Fibroblast of skin of right biceps (primary cell): Measurements from ENCODE around the gene TMEM198.

ENCODE experiments used
- DNase-seq: peaks from one replicate; pipeline ENCODE4 v3.0.0-alpha.2; 2013

The TMEM198 gene

DNA sequence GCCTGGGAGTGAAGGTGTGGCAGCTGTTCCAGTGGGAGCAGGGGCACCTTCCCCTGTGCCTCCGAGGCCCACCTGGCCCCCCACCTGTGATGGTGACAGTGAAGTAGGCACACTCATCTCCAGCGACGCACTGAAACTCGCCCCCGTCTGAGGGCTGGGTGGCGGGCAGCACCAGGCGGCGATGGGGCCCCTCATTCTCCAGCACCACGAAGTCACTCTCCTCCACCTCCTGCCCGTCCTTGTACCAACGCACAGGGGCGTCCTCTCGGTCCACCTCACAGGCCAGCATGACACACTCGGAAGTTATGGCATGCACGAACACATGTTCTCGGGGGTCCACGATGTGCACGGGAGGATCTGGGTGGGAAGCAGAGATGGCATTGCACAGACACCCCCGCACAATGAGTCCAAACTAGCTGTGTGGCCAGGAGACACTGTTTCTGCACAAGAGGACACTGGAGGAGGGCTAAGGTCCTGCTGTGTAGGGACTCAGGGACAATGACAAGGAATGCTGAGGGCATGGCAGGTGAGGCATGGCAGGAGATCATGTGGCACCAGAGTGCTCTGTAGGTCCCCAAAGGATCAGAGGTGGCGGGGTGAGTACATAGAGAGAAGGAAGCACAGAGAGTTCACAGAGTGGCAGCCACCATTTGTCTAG, 19.6 kb downstream of the TMEM198 start:
- DNase-seq, result no peak

DNA sequence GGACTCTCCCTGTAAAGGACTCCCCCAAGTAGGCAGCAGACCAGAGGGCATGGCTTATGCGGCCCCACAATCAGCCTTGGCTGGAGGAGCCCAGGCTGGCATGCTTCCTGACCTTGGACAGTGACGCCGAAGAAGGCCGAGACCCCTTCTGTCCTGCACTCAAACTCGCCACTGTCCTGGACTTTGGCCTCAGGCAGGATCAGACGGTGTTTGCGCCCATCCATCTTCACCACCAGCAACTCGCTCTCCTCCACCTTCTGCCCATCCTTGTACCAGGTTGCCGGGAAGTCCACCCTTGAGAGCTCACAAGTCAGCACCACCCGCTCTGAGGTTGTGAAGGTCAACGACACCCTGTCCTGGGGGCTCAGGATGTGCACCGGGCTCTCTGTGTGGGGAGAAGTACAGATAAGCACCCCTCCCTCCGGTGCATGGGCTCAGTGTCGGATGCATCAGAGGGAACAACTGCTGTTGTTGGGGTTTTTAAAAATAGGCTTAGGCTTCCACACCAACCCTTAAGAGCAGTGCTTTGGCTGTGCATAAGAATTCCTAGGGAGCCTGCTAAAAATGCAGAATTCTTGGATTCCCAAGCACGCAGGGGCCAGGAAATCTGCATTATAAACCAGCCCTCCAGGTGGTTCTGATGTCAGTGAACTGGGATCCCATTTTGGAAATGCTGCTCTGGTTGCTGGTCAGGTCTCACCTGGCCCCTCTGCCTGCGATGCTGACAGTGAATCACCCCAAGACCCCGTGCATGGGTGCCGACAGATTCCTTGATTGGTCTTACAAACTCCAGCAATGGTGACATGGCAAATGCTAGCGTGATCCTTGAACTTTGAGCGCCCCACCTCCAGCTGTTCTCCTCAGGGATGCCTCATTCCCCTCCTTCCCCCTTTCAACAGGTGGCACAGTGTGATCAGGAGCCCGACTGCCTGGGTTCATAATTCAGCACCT, 21.6 kb downstream of the TMEM198 start:
- no peak for DNase-seq

DNA sequence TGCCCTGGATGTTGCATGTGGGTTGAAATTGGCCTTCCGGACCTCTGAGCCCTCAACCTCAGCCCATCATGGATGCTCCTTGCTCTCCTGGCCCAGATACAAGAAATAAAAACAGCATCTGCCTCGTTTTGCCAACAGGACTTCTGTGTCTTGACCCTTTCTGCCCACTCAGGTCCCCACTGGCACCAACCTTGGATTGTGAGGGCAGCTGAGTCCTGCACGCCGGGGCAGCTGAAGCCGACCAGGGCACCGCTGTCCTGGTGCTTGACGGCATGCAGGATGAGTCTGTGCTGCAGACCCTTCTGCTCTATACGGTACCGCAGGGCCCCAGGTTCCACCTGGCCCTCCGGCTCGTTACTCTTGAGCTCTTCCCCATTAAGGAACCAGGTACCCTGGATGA, 22.8 kb downstream of the TMEM198 start:
- no peak for DNase-seq

DNA sequence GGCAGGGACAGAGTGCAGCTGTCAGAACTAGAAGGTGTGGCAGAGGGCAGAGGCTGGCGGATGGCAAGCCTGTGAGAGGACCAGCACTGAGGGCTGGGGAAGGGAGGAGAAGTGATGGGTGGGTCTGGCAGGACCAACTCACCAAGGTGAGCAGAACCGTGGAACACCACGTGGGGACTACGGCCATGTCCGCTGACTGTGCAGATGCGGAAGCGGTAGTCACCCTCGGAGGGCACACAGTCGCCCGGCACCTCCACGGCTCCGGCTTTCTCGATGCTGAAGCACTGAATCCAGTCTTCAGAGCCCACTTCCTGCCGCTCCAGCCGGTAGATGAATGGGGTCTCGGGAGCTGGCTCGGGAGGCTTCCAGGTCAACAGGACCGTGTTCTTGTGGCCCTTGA, 23.3 kb downstream of the TMEM198 start:
- DNase-seq, result no peak

DNA sequence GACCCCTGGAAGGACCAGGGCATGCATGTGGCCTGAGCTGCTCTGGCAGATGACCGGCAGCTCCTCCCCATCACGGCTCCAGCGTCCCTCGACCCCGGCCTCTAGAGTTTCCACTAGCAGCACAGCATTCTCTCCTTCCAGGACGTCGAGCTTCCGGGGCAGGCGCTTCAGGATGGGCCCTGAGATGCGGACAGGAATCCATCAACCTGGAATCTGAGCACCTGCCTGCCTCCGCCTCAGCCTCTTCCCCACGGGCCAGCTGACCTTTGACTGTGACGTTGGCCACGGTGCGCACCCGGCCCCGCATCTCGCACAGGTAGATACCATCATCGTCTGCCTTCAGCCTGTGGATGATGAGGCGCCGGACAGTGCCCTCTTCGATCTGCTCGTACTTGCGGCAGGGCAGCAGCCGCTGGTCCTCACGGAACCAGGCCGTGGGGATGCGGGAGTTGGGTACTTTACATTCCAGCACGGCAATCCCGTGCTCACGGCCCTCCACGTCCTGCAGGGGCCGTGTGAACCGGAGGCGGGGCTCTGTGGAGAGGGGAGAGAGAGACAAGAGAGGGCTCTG, 24.0 kb downstream of the TMEM198 start:
- no peak for DNase-seq

DNA sequence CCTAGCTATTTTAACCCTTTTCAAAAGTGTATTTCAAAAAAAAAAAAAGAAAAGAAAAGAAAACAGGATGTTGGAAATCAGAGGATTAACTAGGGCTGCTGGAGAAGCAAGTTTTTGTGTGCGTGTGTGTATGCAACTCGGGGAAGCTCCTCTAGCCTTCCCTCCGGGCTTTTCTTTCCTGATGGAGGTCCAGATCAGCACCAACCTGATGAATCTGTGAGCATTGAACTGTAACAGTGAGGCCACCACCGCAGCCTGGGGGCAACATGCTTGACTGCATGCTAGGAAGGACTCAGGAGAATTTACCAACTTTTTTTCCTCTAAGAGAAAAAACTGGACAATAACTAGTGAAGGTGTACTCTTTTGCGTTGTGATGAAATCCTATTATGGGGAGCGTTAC, 25.2 kb downstream of the TMEM198 start:
- DNase-seq, result no peak

DNA sequence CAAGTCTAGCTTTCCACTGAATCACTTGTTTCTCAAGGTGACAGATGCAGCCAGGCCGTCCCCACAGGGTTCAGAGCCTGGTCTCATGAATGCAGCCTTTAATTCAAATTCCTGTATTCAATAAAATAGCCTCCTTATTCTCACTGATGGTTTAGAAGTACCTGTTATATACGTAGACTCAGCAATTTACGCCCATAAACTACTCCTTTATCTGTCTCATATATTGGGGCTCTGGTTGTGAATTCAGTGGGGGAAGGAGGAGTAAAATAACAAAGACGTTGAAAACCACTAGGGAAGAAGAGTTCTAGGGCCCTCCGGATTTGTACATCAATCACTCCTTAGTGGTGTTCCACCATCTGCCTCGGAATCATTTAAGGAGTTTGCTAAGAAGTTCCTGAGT, 25.8 kb downstream of the TMEM198 start:
- DNase-seq, result no peak

DNA sequence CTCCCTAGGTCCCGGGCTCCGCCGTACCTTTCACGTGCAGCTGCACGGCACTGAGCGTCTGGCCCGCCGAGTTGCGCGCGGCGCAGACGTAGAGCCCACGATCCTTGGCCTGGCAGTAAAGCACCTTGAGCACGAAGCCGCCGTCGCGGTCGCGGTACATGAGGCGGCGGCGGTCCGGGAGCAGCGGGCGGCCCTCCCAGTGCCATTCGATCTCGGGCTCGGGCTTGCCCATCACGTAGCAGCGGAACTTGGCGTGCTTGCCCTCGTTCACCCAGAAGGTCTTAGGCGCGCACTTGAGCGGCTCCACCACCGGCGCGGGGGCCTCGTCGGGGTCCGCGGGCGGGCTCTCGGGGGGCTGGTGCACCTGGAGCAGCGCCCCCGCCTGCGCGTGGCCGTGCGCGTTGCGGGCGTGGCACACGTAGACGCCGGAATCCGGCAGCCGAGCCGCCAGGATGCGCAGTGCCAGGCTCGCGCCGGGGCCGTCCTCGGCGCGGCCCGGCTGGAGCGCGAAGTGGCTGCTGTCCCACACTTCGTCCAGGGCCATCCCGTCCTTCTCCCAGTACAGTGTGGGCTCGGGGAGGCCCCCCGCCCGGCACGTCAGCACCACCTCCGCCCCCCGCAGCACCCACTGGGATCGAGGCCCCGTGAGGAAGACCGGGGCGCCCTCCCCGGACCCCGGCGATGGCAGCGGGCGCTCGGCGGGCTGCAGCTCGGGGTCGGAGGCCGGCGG, 26.5 kb downstream of the TMEM198 start:
- DNase-seq, result peak; percentile 44

DNA sequence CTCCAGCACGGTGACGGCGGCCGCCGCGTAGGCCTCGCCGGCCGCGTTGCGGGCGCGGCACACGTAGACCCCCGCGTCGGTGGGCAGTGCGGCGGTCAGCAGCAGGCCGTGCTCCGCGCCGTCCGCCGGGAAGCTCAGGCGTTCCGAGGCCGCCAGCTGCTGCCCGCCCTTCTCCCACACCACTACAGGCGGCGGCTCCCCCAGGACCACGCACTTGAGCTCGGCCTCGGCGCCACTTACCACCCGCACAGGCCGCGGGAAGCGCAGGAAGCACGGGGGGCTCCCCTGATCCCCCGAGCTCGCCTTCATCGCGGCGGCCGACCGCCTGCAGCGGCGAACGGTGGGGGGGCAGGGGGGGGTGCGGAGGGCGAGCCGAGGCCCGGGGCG, 27.1 kb downstream of the TMEM198 start:
- peak; percentile 34 for DNase-seq

DNA sequence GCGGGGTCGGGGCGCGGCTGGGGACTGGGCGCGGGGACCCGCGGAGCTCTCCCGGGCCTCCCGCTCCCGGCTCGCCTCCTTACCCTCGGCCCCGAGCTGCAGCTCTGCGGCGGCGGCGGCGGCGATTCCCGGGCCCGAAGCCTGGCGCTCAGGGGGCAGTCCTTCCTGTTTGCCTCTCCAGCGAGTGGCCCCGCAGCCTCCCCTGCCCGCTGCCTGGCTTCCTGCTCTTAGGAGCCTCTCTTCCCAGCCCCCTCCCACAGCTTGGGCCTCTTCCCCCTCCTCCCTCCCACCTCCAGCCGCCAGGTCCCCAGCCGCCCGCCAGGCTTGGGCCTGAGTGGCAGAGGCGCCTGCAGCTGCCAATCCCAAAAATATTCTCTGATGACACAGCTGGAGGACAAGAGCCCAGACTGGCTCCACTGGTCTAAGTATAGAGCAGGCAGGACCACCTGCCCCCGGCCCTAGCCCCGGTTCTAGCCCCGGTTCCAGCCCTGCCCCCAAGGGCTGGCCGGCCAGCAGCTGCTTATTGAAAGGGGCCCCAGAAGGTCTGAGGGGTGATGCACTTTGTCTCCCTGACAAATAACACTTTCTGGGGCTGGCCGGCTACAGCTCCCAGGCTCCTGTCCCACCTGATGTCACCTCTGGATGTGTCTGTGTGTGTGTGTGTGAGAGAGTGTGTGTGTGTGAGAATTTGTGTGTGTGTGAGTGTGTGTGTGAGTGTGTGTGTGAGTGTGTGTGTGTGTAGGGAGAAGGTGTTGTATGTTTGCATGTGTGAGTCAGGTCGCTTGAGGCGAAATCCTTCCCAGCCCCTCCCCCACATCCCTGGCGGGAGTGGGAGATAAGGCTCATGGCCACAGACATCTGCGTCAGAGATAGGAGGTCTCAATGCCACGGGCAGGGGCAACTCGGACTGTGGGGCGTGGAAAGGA, 27.7 kb downstream of the TMEM198 start, which contains the start of gene OBSL1:
OBSL1 (minus strand) TSS at position 229 of the 926 bp plus-strand sequence. CDS start 307 bp downstream, outside the sequence.
- DNase-seq, result peak; percentile 82

DNA sequence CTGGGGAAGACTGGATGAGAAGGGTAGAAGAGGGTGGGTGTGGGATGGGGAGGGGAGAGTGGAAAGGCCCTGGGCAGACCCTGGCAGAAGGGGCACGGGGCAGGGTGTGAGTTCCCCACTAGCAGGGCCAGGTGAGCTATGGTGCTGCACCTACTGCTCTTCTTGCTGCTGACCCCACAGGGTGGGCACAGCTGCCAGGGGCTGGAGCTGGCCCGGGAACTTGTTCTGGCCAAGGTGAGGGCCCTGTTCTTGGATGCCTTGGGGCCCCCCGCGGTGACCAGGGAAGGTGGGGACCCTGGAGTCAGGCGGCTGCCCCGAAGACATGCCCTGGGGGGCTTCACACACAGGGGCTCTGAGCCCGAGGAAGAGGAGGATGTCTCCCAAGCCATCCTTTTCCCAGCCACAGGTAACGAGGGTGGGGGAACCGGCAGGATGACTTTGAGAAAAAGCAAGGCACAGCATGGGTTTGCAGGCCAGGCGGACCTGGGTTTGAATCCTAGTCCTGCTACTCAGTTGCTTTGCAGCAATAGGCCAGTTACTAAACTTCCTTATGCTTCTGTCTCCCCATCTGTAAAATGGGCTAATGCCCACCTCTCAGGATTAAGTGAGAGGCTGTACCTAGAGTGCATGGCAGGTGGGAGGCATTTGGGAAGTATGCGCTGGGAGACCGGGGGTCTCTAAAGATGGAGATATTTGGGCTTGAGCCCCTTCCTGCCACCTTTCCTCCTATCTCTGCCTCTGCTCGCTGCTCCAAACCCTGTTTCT, 28.6 kb downstream of the TMEM198 start, which contains the start of gene INHA:
INHA (plus strand) TSS at position 74 of the 765 bp plus-strand sequence; CDS start at position 139, 65 bp downstream.
- no peak for DNase-seq

DNA sequence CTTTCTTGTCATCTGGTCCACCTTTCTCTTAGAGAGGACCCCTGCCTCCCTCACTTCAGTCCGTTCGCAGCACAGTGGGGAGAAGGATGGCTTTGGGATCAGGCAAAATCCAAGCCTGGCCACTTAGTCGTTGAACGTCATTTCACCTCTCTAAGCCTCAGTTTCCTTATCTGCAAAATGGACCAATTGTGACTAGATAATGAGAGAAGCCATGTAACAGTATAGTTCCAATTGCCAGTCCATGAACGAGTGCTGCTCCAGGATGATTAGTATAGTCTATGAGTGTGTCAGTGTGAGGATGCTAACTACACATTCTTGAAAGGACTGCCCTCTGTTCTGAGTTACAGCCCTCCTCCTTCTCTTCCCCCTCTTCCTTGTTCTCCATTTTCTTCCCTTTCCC, 29.3 kb downstream of the TMEM198 start:
- DNase-seq, result no peak

DNA sequence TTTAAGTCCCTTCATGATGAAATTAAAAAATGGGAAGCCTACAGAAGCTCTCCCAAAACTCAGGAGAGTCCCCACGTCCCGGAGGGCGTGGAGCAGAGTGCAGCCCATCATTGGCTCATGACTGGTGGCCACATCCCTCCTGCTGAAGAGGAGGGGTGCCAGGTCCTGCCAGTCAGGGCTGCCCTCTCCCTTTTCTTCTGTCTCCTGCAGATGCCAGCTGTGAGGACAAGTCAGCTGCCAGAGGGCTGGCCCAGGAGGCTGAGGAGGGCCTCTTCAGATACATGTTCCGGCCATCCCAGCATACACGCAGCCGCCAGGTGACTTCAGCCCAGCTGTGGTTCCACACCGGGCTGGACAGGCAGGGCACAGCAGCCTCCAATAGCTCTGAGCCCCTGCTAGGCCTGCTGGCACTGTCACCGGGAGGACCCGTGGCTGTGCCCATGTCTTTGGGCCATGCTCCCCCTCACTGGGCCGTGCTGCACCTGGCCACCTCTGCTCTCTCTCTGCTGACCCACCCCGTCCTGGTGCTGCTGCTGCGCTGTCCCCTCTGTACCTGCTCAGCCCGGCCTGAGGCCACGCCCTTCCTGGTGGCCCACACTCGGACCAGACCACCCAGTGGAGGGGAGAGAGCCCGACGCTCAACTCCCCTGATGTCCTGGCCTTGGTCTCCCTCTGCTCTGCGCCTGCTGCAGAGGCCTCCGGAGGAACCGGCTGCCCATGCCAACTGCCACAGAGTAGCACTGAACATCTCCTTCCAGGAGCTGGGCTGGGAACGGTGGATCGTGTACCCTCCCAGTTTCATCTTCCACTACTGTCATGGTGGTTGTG, 30.9 kb downstream of the TMEM198 start:
- no peak for DNase-seq

DNA sequence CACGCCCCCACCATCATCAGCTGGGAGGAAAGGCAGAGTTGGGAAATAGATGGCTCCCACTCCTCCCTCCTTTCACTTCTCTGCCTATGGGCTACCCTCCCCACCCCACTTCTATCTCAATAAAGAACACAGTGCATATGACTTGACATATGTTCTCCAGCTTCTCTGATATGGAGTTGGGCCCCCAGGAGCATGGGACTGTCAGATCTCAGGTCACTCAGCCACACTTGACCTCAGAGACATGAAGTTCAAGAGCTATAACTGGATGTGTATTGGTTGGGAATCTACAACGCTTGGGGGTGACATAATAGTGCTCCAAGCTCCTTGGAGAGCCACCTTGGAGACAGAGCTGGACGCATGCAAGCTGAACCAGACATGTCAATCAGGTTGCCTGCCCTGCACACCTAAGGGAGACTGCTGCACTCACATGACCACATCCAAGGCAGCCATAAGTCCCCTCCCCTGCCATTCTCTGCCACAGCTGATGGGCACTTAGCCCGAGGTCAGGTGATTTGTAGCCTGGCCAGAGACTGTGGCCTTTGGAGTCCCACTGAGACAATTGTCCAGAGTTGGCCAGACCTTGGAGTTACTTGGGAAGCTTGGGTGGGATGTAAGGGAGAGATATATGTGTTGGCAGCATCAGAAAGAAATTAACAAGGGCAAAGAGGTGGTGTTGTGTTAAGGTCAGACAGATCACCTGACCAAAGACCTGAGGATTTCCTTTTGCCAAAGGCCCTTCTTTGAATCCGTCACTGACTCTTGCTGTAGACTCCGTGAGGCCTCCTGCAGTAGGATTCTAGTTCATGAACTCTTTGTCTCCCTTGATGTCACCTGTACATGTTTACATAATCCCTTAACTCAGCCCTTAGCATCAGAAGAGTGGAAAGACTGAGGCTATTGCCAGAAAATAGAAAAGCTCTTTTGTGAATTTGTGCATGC, 32.0 kb downstream of the TMEM198 start:
- DNase-seq, result no peak

DNA sequence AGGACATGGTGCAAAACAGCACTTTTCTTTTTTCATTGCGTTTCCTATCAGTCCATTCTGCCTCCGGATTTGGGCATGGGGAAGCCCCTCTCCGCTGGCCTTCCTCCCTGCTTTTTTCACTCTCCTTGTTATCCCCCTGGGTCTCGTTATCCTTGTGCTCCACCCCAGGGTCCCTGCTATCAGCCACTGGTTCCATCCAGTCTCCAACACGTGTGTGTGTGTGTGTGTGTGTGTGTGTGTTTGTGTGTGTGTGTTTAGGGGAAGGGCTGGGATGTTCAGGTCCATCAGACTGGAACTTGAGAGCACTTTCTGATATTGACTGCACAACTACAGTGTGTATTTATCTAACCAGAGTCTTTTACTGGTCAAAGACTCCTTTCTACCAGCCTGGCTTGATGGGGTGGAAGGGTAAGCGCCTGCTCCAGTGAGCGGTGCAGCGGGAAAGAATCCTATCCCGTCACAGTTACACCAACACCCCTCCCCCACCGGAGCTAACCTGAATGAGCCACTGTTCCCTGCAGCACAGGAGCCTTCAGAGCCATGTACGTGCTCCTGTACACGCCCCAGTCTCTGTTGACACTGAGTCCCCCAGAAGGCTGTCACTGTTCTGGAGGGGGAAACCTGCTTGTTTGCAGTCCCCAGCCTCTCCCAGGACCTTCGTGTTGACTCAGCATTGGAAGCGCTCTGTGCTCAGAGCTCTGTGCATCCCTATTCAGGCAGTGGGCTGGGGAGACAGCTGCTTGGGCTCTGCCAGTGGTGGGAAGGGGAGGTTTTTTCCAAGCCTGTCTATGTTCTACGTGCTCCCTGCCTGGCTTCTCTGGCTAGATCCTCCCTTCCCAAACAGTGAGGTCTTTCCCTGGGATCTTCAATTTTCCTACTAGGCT, 32.9 kb downstream of the TMEM198 start:
- DNase-seq, result peak; percentile 24

DNA sequence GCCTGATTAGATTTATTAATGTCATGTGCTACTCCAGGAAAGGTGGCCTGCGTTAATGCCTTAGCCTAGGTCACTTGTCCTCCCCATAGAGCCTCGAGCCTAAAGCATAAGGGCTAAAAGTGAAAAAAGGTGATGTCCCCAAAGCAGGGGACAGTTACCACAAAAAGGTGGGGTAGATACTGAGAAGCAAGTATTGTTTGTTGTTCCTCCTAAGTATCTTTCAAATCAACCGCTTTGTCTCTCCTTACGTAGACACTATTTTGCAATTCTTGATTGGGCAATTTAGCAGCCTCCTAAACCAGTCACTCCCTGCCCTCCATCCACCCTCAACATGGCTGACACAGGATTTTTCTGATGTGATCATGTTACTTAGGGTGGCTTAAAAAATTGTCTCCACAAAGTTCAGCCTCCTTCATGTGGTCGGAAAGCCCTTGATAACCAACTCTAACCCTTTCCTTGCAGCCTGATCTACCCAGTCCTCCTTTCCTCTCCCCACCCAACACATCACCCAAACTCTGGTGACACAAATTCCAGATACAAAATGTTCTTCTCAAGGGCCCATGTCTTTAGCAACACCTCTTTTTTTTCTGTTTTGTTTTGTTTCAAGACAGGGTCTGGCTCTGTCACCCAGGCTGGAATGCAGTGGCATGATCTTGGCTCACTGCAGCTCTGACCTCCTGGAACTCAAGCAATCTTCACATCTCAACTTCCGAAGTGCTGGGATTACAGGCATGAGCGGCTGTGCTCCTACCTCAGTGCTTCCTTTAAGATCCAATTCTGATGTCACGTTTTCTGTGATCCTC, 35.2 kb downstream of the TMEM198 start:
- DNase-seq, result no peak

DNA sequence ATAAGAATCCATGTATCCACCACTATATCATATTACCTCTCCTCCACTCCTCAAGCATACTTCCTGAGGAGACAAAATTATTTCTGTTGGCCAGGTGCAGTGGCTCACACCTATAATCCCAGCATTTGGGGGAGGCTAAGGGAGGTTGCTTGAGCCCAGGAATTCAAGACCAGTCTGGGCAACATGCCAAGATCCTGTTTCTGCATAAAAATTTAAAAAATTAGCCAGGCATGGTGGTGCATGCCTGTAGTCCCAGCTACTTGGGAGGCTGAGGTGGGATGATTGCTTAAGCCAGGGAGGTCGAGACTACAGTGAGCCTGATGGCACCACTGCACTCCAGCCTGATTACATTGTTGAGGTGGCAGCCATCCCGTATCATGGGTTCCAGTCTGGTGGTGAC, 37.5 kb downstream of the TMEM198 start:
- DNase-seq, result no peak
